Testis (tissue), 3 donors: ENCODE measurements around the gene FBXO17. TPM values are rescaled to one million over a fixed set of nuclear protein-coding genes. Genes with fewer than 3 reads are reported as not detected.

Experiments
- DNase-seq: peaks from one replicate; pipeline ENCODE4 v3.0.0-alpha.2; 2019
- H3K27ac ChIP-seq, 2 donors: fragments of 200-600 bp; sonication (generic); one replicate each; pipeline ENCODE4 v1.5.1; 2019
- H3K27me3 ChIP-seq: fragments of 200-600 bp; sonication (generic); one replicate; pipeline ENCODE4 v1.5.1; 2019
- H3K36me3 ChIP-seq: fragments of 200-600 bp; sonication (generic); one replicate; pipeline ENCODE4 v1.5.1; 2017; ENCODE audit warnings: low read depth; ENCODE audit errors: missing control alignments
- H3K4me1 ChIP-seq: fragments of 200-600 bp; sonication (generic); one replicate; pipeline ENCODE4 v1.5.1; 2019
- H3K4me3 ChIP-seq, 2 donors: fragments of 200-600 bp; sonication (generic); one replicate each; pipeline ENCODE4 v1.5.1; 2017 to 2019
- H3K9me3 ChIP-seq: fragments of 200-600 bp; sonication (generic); one replicate; pipeline ENCODE4 v1.5.1; 2017
- POLR2A ChIP-seq: fragments of 450-650 bp; IDR thresholded peaks from one replicate; pipeline ENCODE4 v1.6.1; 2017; ENCODE audit warnings: antibody characterized with exemption, mild to moderate bottlenecking, moderate library complexity
- WGBS, 2 donors: methylation state at CpG; one replicate each; pipeline ENCODE4 v1.1.5; 2018; 5-methylcytosine and 5-hydroxymethylcytosine counted together
- intact Hi-C: fragments of 100-400 bp; cut with DNase I; formaldehyde crosslinking; loops from one replicate; pipeline ENCODE4 v1.15.1; 2023; ENCODE audit warnings: low total_unique reads
- polyA plus RNA-seq: library from polyadenylated mRNA; stranded (reverse); fragments of 350-450 nt; fragmentation: Illumina TruSeq; extraction: RNeasy Lipid Tissue Mini Kit (QIAGEN cat#74804); gene quantifications from one replicate; pipeline ENCODE4 v1.2.3, GENCODE V29; 2014; ENCODE audit warnings: low read depth, low replicate concordance; ENCODE audit not compliant: insufficient read depth
- total RNA-seq, 2 donors: library from RNA; depleted of rRNA; stranded (reverse); fragments of >200 nt; gene quantifications; one replicate each; pipeline ENCODE4 v1.2.3, GENCODE V29; 2016
- TF ChIP-seq, protein P1 (sequence below), 3 experiments: fragments of 450-650 bp in 2 of 3; fragments of 200-600 bp in 1 of 3; sonication (generic) in 1 of 3; IDR thresholded peaks; one replicate each; pipeline ENCODE4 v1.5.1; 2016 to 2019; ENCODE audit warnings: antibody characterized with exemption in 3 of 3, mild to moderate bottlenecking in 2 of 3, moderate library complexity in 1 of 3

The FBXO17 gene
- total and polyA plus RNA-seq, 3 donors from 2014 or later = 10.3 to 14.2 (median 11.8) TPM

DNA sequence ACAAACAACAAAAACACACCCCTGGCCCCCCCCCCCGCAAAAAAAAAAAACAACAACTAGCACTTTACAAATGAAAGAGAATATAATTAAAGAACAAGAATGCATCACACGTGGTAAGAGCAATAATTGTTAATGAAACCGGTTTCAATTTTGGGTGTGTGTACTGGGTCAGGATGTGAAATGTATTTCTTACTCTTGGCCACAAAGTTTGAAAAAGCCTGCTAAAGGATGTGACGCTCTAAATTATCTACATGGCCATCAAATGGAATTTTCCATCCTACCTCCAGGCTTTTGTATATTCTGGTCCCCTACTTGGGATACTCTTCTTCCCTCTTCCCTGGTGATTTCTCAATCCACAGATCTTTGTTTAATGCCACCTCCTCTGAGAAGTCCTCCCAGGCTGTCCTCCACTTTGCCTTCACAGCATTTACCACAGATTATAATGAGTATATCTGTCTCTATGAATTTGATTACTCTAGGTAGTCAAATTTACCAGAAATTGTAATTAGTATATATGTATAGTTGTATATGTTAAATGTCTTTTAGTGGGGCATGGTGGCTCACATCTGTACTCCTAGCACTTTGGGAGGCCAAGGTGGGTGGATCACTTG is 47.0 kb downstream of the FBXO17 start:
- Histone ChIP-seq H3K9me3 (no peaks in the 10 kb centered on the region), H3K27me3 (no peaks in the 10 kb centered on the region), H3K27ac (no peak overlapping the region), H3K36me3 (no peaks in the 10 kb centered on the region), H3K4me3 (no peak overlapping the region), H3K4me1 (peaks cover 19% of the 10 kb centered on the region)
- WGBS, 2 donors = 81 to 84% methylated on average over 4 of the region's 4 CpGs
- intact Hi-C loops = loop anchor here (10.0 kb wide), 1 partner anchor 384 kb away; no protein-coding TSS in a partner anchor
- TF ChIP-seq POLR2A = no peak
- TF ChIP-seq, protein P1, sequence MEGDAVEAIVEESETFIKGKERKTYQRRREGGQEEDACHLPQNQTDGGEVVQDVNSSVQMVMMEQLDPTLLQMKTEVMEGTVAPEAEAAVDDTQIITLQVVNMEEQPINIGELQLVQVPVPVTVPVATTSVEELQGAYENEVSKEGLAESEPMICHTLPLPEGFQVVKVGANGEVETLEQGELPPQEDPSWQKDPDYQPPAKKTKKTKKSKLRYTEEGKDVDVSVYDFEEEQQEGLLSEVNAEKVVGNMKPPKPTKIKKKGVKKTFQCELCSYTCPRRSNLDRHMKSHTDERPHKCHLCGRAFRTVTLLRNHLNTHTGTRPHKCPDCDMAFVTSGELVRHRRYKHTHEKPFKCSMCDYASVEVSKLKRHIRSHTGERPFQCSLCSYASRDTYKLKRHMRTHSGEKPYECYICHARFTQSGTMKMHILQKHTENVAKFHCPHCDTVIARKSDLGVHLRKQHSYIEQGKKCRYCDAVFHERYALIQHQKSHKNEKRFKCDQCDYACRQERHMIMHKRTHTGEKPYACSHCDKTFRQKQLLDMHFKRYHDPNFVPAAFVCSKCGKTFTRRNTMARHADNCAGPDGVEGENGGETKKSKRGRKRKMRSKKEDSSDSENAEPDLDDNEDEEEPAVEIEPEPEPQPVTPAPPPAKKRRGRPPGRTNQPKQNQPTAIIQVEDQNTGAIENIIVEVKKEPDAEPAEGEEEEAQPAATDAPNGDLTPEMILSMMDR (IDR thresholded peaks at IDR 0.05) = no peak
- no peak for DNase-seq

DNA sequence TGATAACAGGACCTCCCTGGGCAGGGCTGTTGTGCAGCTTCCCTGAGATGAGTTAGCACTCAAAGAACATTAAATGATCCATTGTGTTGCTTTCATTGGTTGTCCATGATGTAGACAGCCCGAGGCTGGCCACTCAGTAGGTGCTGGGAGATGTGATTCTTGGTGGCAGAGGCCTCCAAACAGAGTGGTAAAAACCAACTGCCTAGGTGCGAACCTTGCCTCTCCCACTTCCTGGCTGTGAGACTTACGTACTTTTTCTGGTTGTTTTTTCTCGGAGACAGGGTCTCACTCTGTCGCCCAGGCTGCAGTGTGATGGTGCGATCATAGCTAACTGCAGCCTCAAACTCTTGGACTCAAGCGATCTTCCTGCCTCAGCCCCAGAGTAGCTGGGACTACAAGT is 51.2 kb downstream of the FBXO17 start:
- no peaks in the 10 kb centered on the region for H3K9me3 ChIP-seq
- H3K27me3 ChIP-seq = no peaks in the 10 kb centered on the region
- DNase-seq = no peak
- intact Hi-C loops = loop anchor here (10.0 kb wide), 1 partner anchor 380 kb away; no protein-coding TSS in a partner anchor
- TF ChIP-seq POLR2A = no peak
- H3K4me3 ChIP-seq = no peak overlapping the region
- H3K4me1 ChIP-seq = no peaks in the 10 kb centered on the region
- no peak overlapping the region for H3K27ac ChIP-seq
- 85 to 91% methylated on average over 6 to 7 of the region's 7 CpGs for WGBS, 2 donors
- no peaks in the 10 kb centered on the region for H3K36me3 ChIP-seq

- intact Hi-C loops = loop anchor here (10.0 kb wide), 1 partner anchor 378 kb away; no protein-coding TSS in a partner anchor
Measured at GRCh38 chr19:38922482-38922881, 53.1 kb downstream of the FBXO17 start.

DNA sequence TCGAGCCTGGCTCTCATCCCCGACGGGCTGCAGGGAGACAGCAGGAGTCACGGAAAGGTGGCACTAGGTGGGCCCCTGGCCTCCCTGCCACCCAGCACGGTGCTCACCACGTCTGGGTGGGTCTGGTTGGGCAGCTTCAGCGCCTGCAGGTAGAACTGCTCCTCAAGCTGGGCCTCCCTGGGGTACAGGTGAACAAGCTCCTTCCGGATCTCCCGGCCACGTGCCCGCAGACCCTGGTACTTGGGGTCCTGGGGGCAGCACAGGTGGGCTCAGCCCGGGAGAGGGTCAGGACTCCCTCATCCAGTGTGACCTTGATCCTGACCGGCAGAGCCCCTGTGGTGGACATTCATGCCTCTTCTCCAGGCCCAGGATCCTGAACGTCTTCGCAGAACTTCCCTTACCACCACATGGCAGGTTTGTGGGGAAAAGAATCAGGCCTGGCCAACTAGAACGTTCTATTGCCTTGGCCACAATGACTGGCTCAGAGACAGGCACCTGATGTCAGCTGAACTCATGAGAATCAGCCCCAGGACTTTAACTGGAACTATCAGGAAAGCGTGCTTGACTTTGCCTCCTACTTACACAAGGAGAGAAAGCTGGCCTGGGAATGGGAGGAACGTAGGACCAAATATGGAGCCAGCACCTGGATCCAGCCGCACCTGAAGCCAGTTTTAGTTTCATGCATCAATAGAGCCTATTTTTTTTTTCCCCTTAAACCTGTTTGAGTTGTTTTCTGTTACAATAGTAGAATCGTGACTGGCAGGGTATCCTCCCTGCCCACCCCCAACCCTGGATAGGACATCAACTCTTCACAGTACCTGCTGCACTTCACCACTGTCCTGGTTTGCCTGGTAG is 53.9 kb downstream of the FBXO17 start:
- intact Hi-C loops = loop anchor here (10.0 kb wide), 1 partner anchor 377 kb away; no protein-coding TSS in a partner anchor
- 86 to 90% methylated on average over 14 to 20 of the region's 20 CpGs for WGBS, 2 donors
- H3K9me3 ChIP-seq = no peaks in the 10 kb centered on the region
- H3K4me3 ChIP-seq = no peak overlapping the region
- H3K27ac ChIP-seq = no peak overlapping the region
- H3K27me3 ChIP-seq = no peaks in the 10 kb centered on the region
- H3K36me3 ChIP-seq = no peaks in the 10 kb centered on the region
- DNase-seq = no peak
- no peaks in the 10 kb centered on the region for H3K4me1 ChIP-seq
- no peak for TF ChIP-seq POLR2A
- TF ChIP-seq, protein P1 (IDR thresholded peaks at IDR 0.05) = no peak

More at GRCh38 chr19:38922482-38922881, 53.1 kb downstream of the FBXO17 start:
- DNase-seq = no peak
- H3K36me3 ChIP-seq = no peaks in the 10 kb centered on the region
- H3K4me3 ChIP-seq = no peak overlapping the region
- WGBS, 2 donors = 91 to 94% methylated on average over 5 of the region's 5 CpGs
- H3K9me3 ChIP-seq = no peaks in the 10 kb centered on the region
- no peak overlapping the region for H3K27ac ChIP-seq
- TF ChIP-seq, protein P1 (IDR thresholded peaks at IDR 0.05) = no peak
- no peak for TF ChIP-seq POLR2A
- H3K4me1 ChIP-seq = no peaks in the 10 kb centered on the region
- H3K27me3 ChIP-seq = no peaks in the 10 kb centered on the region
